SHP77 treated with DMSO at 0.1 percent for 48 hours (cell line): ENCODE data around the gene NBAS.

Experiments
- DNase-seq: peaks from one replicate; lab custom pipeline; 2025; lab: John Stamatoyannopoulos, UW

Gene NBAS

GRCh38 chr2:15560988-15561573 lies at the start of gene NBAS:
NBAS (minus strand) TSS chr2:15561334; CDS start chr2:15561304, 30 bp downstream.
- DNase-seq: peak; percentile 93

- no peak for DNase-seq
Observed at GRCh38 chr2:15610430-15610952, 49.4 kb upstream of the NBAS start.

GRCh38 chr2:15609341-15610042 lies 48.4 kb upstream of the NBAS start:
- no peak for DNase-seq

- no peak for DNase-seq
Observed at GRCh38 chr2:15608392-15608761, 47.2 kb upstream of the NBAS start.

GRCh38 chr2:15607709-15608391 lies 46.7 kb upstream of the NBAS start:
- no peak for DNase-seq

GRCh38 chr2:15606481-15607441 lies 45.6 kb upstream of the NBAS start:
- DNase-seq: no peak

- DNase-seq: no peak
Observed at GRCh38 chr2:15605721-15606120, 44.6 kb upstream of the NBAS start.

- no peak for DNase-seq
Observed at GRCh38 chr2:15603948-15604347, 42.8 kb upstream of the NBAS start.

GRCh38 chr2:15603044-15603765 lies 42.1 kb upstream of the NBAS start:
- DNase-seq: no peak

GRCh38 chr2:15602393-15602792 lies 41.3 kb upstream of the NBAS start:
- DNase-seq: no peak

- no peak for DNase-seq
Observed at GRCh38 chr2:15601681-15602080, 40.5 kb upstream of the NBAS start.

GRCh38 chr2:15599994-15600393 lies 38.9 kb upstream of the NBAS start:
- DNase-seq: no peak

- DNase-seq: no peak
Observed at GRCh38 chr2:15596968-15597367, 35.8 kb upstream of the NBAS start.

GRCh38 chr2:15596350-15596749 lies 35.2 kb upstream of the NBAS start:
- no peak for DNase-seq

GRCh38 chr2:15595936-15596335 lies 34.8 kb upstream of the NBAS start:
- DNase-seq: no peak

- no peak for DNase-seq
Observed at GRCh38 chr2:15595342-15595905, 34.3 kb upstream of the NBAS start.

- no peak for DNase-seq
Observed at GRCh38 chr2:15594291-15595256, 33.4 kb upstream of the NBAS start.

- DNase-seq: no peak
Observed at GRCh38 chr2:15593327-15593705, 32.2 kb upstream of the NBAS start.

- DNase-seq: peak; percentile 81
Observed at GRCh38 chr2:15591692-15592463, 30.7 kb upstream of the NBAS start, which contains the start of gene DDX1. DDX1 (plus strand) TSS chr2:15591868; CDS start chr2:15591934, 66 bp downstream.
